ENCODE data around the gene PSTPIP2. TPM values are rescaled to one million over a fixed set of nuclear protein-coding genes. Genes with fewer than 3 reads are reported as not detected.
"Not testable (repeated sequence)": the region's sequence is repeated elsewhere in the genome, so short reads cannot be mapped to it uniquely, and the experiment has no call there.

The PSTPIP2 gene
- polyA plus RNA-seq, 1 donor from 2014 or later, result 0.98 TPM

DNA sequence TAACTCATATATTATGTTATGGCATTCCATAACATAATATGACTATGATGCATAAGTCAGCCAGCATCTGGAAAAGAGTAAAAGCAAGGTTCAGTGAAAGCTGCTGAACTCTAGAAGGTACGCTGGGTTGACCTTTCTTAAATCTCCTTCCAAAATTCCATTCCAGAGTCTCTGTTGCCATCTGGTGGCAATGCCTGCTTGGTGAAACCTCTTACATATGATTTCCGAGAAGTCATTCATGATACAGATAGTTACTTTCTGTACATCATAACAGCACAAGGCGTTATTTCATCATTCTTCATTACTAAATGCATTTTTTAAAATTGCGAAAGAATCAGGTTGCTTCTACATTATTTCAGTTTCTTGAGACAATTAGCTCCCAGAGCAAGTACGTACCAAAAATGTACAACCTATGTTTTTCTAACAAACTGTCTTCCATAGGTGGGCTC, 97.9 kb downstream of the PSTPIP2 start:
- TF ChIP-seq EP300 (conservative IDR thresholded peaks at IDR 0.05; ENCODE audit: poor library complexity, severe bottlenecking), result no peak
- TF ChIP-seq POLR2AphosphoS5 (IDR thresholded peaks at IDR 0.05), result no peak
- TF ChIP-seq MXI1 (conservative IDR thresholded peaks at IDR 0.05; ENCODE audit: poor library complexity, severe bottlenecking), result no peak
- TF ChIP-seq SMC3 (conservative IDR thresholded peaks at IDR 0.05; ENCODE audit: poor library complexity), result peak; percentile 87
- TF ChIP-seq EZH2 (IDR thresholded peaks at IDR 0.05; ENCODE audit: borderline replicate concordance, insufficient read depth, low read length, poor library complexity, severe bottlenecking), result no peak
- peak; percentile 79 for TF ChIP-seq RAD21 (conservative IDR thresholded peaks at IDR 0.05)
- TF ChIP-seq, protein P1, sequence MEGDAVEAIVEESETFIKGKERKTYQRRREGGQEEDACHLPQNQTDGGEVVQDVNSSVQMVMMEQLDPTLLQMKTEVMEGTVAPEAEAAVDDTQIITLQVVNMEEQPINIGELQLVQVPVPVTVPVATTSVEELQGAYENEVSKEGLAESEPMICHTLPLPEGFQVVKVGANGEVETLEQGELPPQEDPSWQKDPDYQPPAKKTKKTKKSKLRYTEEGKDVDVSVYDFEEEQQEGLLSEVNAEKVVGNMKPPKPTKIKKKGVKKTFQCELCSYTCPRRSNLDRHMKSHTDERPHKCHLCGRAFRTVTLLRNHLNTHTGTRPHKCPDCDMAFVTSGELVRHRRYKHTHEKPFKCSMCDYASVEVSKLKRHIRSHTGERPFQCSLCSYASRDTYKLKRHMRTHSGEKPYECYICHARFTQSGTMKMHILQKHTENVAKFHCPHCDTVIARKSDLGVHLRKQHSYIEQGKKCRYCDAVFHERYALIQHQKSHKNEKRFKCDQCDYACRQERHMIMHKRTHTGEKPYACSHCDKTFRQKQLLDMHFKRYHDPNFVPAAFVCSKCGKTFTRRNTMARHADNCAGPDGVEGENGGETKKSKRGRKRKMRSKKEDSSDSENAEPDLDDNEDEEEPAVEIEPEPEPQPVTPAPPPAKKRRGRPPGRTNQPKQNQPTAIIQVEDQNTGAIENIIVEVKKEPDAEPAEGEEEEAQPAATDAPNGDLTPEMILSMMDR (IDR thresholded peaks at IDR 0.05; ENCODE audit: poor library complexity, severe bottlenecking), result peak; percentile 81
- TF ChIP-seq, protein P2, sequence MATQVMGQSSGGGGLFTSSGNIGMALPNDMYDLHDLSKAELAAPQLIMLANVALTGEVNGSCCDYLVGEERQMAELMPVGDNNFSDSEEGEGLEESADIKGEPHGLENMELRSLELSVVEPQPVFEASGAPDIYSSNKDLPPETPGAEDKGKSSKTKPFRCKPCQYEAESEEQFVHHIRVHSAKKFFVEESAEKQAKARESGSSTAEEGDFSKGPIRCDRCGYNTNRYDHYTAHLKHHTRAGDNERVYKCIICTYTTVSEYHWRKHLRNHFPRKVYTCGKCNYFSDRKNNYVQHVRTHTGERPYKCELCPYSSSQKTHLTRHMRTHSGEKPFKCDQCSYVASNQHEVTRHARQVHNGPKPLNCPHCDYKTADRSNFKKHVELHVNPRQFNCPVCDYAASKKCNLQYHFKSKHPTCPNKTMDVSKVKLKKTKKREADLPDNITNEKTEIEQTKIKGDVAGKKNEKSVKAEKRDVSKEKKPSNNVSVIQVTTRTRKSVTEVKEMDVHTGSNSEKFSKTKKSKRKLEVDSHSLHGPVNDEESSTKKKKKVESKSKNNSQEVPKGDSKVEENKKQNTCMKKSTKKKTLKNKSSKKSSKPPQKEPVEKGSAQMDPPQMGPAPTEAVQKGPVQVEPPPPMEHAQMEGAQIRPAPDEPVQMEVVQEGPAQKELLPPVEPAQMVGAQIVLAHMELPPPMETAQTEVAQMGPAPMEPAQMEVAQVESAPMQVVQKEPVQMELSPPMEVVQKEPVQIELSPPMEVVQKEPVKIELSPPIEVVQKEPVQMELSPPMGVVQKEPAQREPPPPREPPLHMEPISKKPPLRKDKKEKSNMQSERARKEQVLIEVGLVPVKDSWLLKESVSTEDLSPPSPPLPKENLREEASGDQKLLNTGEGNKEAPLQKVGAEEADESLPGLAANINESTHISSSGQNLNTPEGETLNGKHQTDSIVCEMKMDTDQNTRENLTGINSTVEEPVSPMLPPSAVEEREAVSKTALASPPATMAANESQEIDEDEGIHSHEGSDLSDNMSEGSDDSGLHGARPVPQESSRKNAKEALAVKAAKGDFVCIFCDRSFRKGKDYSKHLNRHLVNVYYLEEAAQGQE (IDR thresholded peaks at IDR 0.05; ENCODE audit: borderline replicate concordance), result no peak
- TF ChIP-seq TAF1 (IDR thresholded peaks at IDR 0.05; ENCODE audit: low read depth), result no peak
- Histone ChIP-seq H3K9ac (ENCODE audit: low read length) (no peak overlapping the region), H3K4me2 (ENCODE audit: low read length) (no peak overlapping the region), H2AFZ (ENCODE audit: low read depth, low read length) (no peak overlapping the region), H3K27me3 (ENCODE audit: insufficient read depth, low read depth, low read length) (no peaks in the 10 kb centered on the region), H3F3A (ENCODE audit: insufficient read depth, low read length, poor library complexity, severe bottlenecking) (no peaks in the 10 kb centered on the region), H3K36me3 (ENCODE audit: insufficient read depth, low read length) (no peaks in the 10 kb centered on the region), H3K4me3 (ENCODE audit: low read length) (no peak overlapping the region), H3K9me3 (ENCODE audit: low read length) (no peaks in the 10 kb centered on the region), H3K27ac (ENCODE audit: low read length) (no peak overlapping the region), H3K9me2 (ENCODE audit: insufficient read depth, low read length) (no peaks in the 10 kb centered on the region), H4K20me1 (ENCODE audit: insufficient read depth) (no peaks in the 10 kb centered on the region), H3K79me2 (replicated peaks; ENCODE audit: insufficient read depth, low read length) (no peaks in the 10 kb centered on the region)

DNA sequence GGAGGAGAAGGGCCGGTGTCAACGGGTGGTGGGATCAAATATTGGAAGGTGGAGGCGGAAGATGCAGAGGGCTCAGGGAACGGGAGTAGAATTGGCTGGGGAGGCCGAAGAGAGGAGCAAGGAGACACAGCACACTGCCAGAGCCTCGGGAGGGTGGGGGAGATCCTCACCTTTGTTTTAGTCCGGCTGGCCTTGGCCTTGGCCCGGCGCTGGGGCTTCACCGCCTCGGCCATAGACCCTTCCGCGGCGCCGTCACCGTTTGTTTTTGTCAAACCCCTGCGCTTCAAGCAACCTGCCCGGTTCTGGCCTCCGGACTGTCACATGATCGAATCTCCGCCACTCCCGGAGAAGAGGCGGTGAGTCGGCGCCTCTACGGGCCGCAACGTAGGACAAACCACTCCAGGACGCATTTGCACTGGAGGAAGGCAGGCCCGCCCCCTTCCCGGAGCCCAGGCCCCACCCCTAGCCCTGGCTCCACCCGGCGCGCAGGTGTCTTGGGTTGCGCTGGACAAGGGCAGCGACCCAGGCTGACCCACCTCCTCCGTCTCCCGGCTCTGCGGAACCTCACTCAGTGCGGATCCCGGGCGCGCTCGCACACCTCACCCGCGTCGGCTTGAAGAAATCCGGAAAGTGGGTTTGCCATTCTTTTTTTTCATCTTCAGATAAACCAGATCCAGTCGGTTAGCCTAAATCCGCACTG, 104.9 kb downstream of the PSTPIP2 start, which contains the start of gene EPG5:
TSS of gene EPG5 (minus strand) at position 323 of the 700 bp plus-strand sequence. CDS start at position 233, 90 bp downstream.
- Histone ChIP-seq H3K36me3 (ENCODE audit: insufficient read depth, low read length) (no peaks in the 10 kb centered on the region), H3K4me3 (ENCODE audit: low read length) (peak within 1 kb of the TSS; percentile 89), H2AFZ (ENCODE audit: low read depth, low read length) (peak within 1 kb of the TSS; percentile 99), H3K27me3 (ENCODE audit: insufficient read depth, low read depth, low read length) (no peaks in the 10 kb centered on the region), H3F3A (ENCODE audit: insufficient read depth, low read length, poor library complexity, severe bottlenecking) (no peaks in the 10 kb centered on the region), H4K20me1 (ENCODE audit: insufficient read depth) (no peaks in the 10 kb centered on the region), H3K9me2 (ENCODE audit: insufficient read depth, low read length) (no peaks in the 10 kb centered on the region), H3K27ac (ENCODE audit: low read length) (peak within 1 kb of the TSS; percentile 79), H3K9ac (ENCODE audit: low read length) (peak within 1 kb of the TSS; percentile 87), H3K4me2 (ENCODE audit: low read length) (peak within 1 kb of the TSS; percentile 62), H3K79me2 (replicated peaks; ENCODE audit: insufficient read depth, low read length) (peaks cover 21% of the 10 kb centered on the region), H3K9me3 (ENCODE audit: low read length) (no peaks in the 10 kb centered on the region)
- TF ChIP-seq RAD21 (conservative IDR thresholded peaks at IDR 0.05), result peak; percentile 8
- TF ChIP-seq, protein P1 (IDR thresholded peaks at IDR 0.05; ENCODE audit: poor library complexity, severe bottlenecking), result no peak
- TF ChIP-seq, protein P2 (IDR thresholded peaks at IDR 0.05; ENCODE audit: borderline replicate concordance), result no peak
- peak; percentile 71 for TF ChIP-seq TAF1 (IDR thresholded peaks at IDR 0.05; ENCODE audit: low read depth)
- peak; percentile 77 for TF ChIP-seq POLR2AphosphoS5 (IDR thresholded peaks at IDR 0.05)
- peak; percentile 65 for TF ChIP-seq MXI1 (conservative IDR thresholded peaks at IDR 0.05; ENCODE audit: poor library complexity, severe bottlenecking)
- no peak for TF ChIP-seq EP300 (conservative IDR thresholded peaks at IDR 0.05; ENCODE audit: poor library complexity, severe bottlenecking)
- peak; percentile 28 for TF ChIP-seq SMC3 (conservative IDR thresholded peaks at IDR 0.05; ENCODE audit: poor library complexity)
- TF ChIP-seq EZH2 (IDR thresholded peaks at IDR 0.05; ENCODE audit: borderline replicate concordance, insufficient read depth, low read length, poor library complexity, severe bottlenecking), result no peak

DNA sequence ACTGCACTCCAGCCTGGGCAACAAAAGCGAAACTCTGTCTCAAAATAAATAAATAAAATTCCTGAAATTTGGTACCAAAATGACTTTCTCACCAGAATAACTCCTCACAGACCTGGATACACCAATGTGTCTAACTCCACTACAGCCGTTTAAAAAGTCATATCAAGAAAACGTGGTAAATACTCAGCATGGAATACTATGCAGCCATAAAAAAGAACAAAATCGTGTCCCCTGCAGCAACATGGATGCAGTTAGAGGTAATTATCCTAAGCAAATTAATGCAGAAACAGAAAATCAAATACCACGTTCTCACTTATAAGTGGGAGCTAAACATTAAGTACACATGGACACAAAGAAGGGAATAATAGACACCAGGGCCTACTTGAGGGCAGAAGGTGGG, 107.1 kb downstream of the PSTPIP2 start:
- H3K27ac ChIP-seq (ENCODE audit: low read length); H3K36me3 ChIP-seq (ENCODE audit: insufficient read depth, low read length): not testable (repeated sequence)

More for the DNA sequence above, 107.1 kb downstream of the PSTPIP2 start:
- not testable (repeated sequence) for H3K9ac ChIP-seq (ENCODE audit: low read length); H3K9me3 ChIP-seq (ENCODE audit: low read length); H3K27me3 ChIP-seq (ENCODE audit: insufficient read depth, low read depth, low read length); H3K4me2 ChIP-seq (ENCODE audit: low read length); H2AFZ ChIP-seq (ENCODE audit: low read depth, low read length); H4K20me1 ChIP-seq (ENCODE audit: insufficient read depth); H3F3A ChIP-seq (ENCODE audit: insufficient read depth, low read length, poor library complexity, severe bottlenecking); H3K4me3 ChIP-seq (ENCODE audit: low read length); H3K9me2 ChIP-seq (ENCODE audit: insufficient read depth, low read length)
- H3K79me2 ChIP-seq (replicated peaks; ENCODE audit: insufficient read depth, low read length), result peaks cover 21% of the 10 kb centered on the region
